SU-DHL-6 (cell line): ENCODE measurements around the gene BIRC7.

ENCODE experiments used
- H2AFZ ChIP-seq: fragments of 200-600 bp; sonication (generic); 2 replicates; pipeline ENCODE4 v1.6.1; 2014; ENCODE audit warnings: low read depth, mild to moderate bottlenecking, moderate library complexity, mixed read lengths, antibody characterized with exemption, low read length; ENCODE audit not compliant: severe bottlenecking
- H3F3A ChIP-seq: fragments of 200-600 bp; shearing (Covaris generic); 2 replicates; pipeline ENCODE4 v1.6.0; 2016; ENCODE audit warnings: antibody characterized with exemption, mild to moderate bottlenecking; ENCODE audit not compliant: insufficient read depth
- H3K27ac ChIP-seq: fragments of 200-600 bp; sonication (generic); 2 replicates; pipeline ENCODE4 v1.5.1; 2016; ENCODE audit warnings: low read depth, mild to moderate bottlenecking, low read length, moderate library complexity, mixed read lengths
- H3K27me3 ChIP-seq: fragments of 200-600 bp; sonication (generic), shearing (Covaris generic); 2 replicates; pipeline ENCODE4 v1.6.0; 2014; ENCODE audit warnings: mild to moderate bottlenecking, low read length
- H3K36me3 ChIP-seq: fragments of 200-600 bp; sonication (generic); 2 replicates; pipeline ENCODE4 v1.6.1; 2014; ENCODE audit warnings: mild to moderate bottlenecking, low read length, mixed read lengths
- H3K4me2 ChIP-seq: fragments of 300-600, 200-600 bp; shearing (Covaris generic), sonication (generic); 2 replicates; pipeline ENCODE4 v1.6.0; 2014; ENCODE audit warnings: low read length, low read depth, mild to moderate bottlenecking; ENCODE audit not compliant: poor library complexity, severe bottlenecking
- H3K4me3 ChIP-seq: fragments of 200-600 bp; sonication (generic); 2 replicates; pipeline ENCODE4 v1.5.1; 2014; ENCODE audit warnings: antibody characterized with exemption, low read length, mild to moderate bottlenecking, mixed read lengths; ENCODE audit not compliant: insufficient read depth, poor library complexity, severe bottlenecking
- H3K79me2 ChIP-seq: fragments of 200-600 bp; sonication (generic); 2 replicates; pipeline ENCODE4 v1.6.1; 2014; ENCODE audit warnings: mild to moderate bottlenecking, low read length, moderate library complexity; ENCODE audit not compliant: insufficient read depth
- H3K9ac ChIP-seq: fragments of 200-600 bp; sonication (generic); 2 replicates; pipeline ENCODE4 v1.7.0; 2014; ENCODE audit warnings: mild to moderate bottlenecking, low read length
- H3K9me2 ChIP-seq: fragments of 200-600 bp; sonication (generic); replicated peaks from 2 replicates; pipeline ENCODE4 v1.6.1; 2014; ENCODE audit warnings: low read length; ENCODE audit not compliant: insufficient read depth
- H3K9me3 ChIP-seq: fragments of 200-600 bp; sonication (generic); 2 replicates; pipeline ENCODE4 v1.6.1; 2014; ENCODE audit warnings: low read length, mixed read lengths; ENCODE audit not compliant: insufficient read depth
- H4K20me1 ChIP-seq: fragments of 200-600 bp; sonication (generic); 2 replicates; pipeline ENCODE4 v1.6.1; 2014; ENCODE audit warnings: low read depth, mild to moderate bottlenecking, antibody characterized with exemption, low read length, moderate library complexity, mixed read lengths
- CTCF ChIP-seq: fragments of 200-600 bp; sonication (generic); IDR thresholded peaks from one replicate; pipeline ENCODE4 v1.5.1; 2017; ENCODE audit warnings: antibody characterized with exemption, mild to moderate bottlenecking, low read length, moderate library complexity; ENCODE audit not compliant: insufficient read depth, poor library complexity, severe bottlenecking
- EZH2phosphoT487 ChIP-seq: fragments of 200-600 bp; sonication (generic), shearing (Covaris generic); conservative IDR thresholded peaks from 2 replicates; pipeline ENCODE4 v1.6.1; 2018; ENCODE audit warnings: mild to moderate bottlenecking, antibody characterized with exemption, low read length, moderate library complexity, mixed read lengths

Gene BIRC7

GRCh38 chr20:63265891-63266515, 30.3 kb downstream of the BIRC7 start:
- no peaks in the 10 kb centered on the region for H3K27me3 ChIP-seq
- no peaks in the 10 kb centered on the region for H3K9me3 ChIP-seq
- H2AFZ ChIP-seq: no peak overlapping the region
- H3K4me2 ChIP-seq: no peak overlapping the region
- H3K79me2 ChIP-seq: no peaks in the 10 kb centered on the region
- no peak overlapping the region for H3K9ac ChIP-seq
- H3K9me2 ChIP-seq: no peaks in the 10 kb centered on the region
- H3K36me3 ChIP-seq: no peaks in the 10 kb centered on the region
- H4K20me1 ChIP-seq: no peaks in the 10 kb centered on the region
- TF ChIP-seq EZH2phosphoT487 (no peak), CTCF (no peak)
- H3K27ac ChIP-seq: no peak overlapping the region
- no peak overlapping the region for H3K4me3 ChIP-seq
- no peaks in the 10 kb centered on the region for H3F3A ChIP-seq

GRCh38 chr20:63267691-63268090, 32.0 kb downstream of the BIRC7 start:
- Histone ChIP-seq H3K9me3 (no peaks in the 10 kb centered on the region), H3K9ac (no peak overlapping the region), H3K79me2 (peaks cover under 1% of the 10 kb centered on the region; the same call in 1 of the 2 replicates), H3K4me2 (no peak overlapping the region), H3K27me3 (no peaks in the 10 kb centered on the region), H2AFZ (no peak overlapping the region), H3F3A (no peaks in the 10 kb centered on the region), H3K9me2 (no peaks in the 10 kb centered on the region), H3K4me3 (no peak overlapping the region), H4K20me1 (no peaks in the 10 kb centered on the region), H3K36me3 (no peaks in the 10 kb centered on the region), H3K27ac (no peak overlapping the region)
- TF ChIP-seq EZH2phosphoT487: no peak
- no peak for TF ChIP-seq CTCF

GRCh38 chr20:63268256-63268655, 32.6 kb downstream of the BIRC7 start:
- no peaks in the 10 kb centered on the region for H3K9me3 ChIP-seq
- no peak overlapping the region for H2AFZ ChIP-seq
- peaks cover 6% of the 10 kb centered on the region for H3K79me2 ChIP-seq
- no peaks in the 10 kb centered on the region for H3F3A ChIP-seq
- TF ChIP-seq EZH2phosphoT487: no peak
- TF ChIP-seq CTCF: no peak
- H3K9ac ChIP-seq: no peak overlapping the region
- H3K27ac ChIP-seq: no peak overlapping the region
- no peaks in the 10 kb centered on the region for H3K36me3 ChIP-seq
- no peaks in the 10 kb centered on the region for H3K9me2 ChIP-seq
- H3K4me2 ChIP-seq: no peak overlapping the region
- no peak overlapping the region for H3K4me3 ChIP-seq
- H3K27me3 ChIP-seq: no peaks in the 10 kb centered on the region
- H4K20me1 ChIP-seq: no peaks in the 10 kb centered on the region
